HG03558 (cell line): Measurements from ENCODE around the gene SLAMF8.

Experiments
- ATAC-seq: cut with Tn5 transposase; IDR thresholded peaks from one replicate; pipeline ENCODE4 v1.9.1; 2021; ENCODE audit warnings: moderate number of reproducible peaks; ENCODE audit not compliant: unreplicated experiment; ENCODE audit errors: extremely low read depth

Gene SLAMF8

GRCh38 chr1:159817276-159818041, 9.2 kb upstream of the SLAMF8 start:
- no peak for ATAC-seq

DNA sequence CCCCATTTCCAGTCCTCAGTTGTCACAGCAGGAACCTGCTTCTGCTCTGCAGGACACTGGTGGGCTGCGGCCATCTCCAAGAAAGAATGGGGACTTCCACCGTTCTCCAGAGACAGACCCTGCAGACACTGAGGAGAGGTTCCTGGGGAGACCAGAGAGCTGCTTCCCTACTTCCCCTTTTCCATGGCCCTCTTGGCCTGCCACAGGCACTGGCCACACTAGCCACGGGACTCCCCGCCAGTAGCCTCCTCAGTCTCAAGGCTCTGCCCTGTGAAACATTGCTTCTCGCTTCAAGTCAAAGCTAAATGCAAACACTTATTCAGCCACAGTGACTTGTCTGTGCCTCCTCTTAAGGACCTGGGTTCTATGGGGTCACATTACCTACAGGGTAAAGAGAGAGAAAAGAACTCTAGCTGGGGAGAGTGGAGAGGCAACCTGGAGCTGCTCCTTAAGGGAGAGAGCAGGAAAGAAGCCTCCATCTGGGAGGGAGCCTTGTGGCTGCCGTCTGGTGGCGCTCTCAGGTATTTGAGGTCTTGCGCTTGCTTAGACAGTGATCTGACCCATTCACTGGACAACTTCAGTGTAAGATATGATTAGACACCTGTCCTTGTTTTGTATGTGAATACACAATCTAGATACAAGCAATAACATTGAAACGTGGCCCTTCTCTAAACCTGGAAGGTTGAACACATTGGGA, 5.4 kb upstream of the SLAMF8 start:
- ATAC-seq, result no peak

- ATAC-seq, result no peak
Observed at GRCh38 chr1:159823406-159823805, 3.3 kb upstream of the SLAMF8 start.

GRCh38 chr1:159825564-159825963, 1.1 kb upstream of the SLAMF8 start:
- no peak for ATAC-seq

DNA sequence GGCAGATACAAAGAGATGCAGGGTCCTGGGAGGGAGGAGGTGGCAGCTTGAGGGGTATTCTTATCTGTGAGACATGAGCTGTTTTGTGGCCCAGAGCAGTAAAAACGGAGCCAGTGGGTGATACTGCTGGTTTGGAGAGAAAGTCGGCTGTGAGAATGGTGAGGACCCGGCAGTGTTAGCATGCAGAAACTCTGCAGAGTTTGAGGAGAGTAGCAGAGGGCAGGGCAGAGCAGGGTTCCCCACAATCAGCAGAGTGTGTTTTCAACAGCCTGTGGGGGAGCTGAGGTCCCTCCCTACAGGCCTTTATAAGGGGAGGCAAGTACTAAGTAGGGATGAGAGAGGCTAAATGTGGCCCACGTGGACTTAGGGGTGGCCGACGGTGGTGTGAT, 423 bp downstream of the SLAMF8 start:
- no peak for ATAC-seq

- no peak for ATAC-seq
Observed at GRCh38 chr1:159827549-159827948, 876 bp downstream of the SLAMF8 start.

- ATAC-seq, result no peak
Observed at GRCh38 chr1:159828176-159828575, 1.5 kb downstream of the SLAMF8 start.

GRCh38 chr1:159828581-159829272, 2.1 kb downstream of the SLAMF8 start:
- no peak for ATAC-seq

DNA sequence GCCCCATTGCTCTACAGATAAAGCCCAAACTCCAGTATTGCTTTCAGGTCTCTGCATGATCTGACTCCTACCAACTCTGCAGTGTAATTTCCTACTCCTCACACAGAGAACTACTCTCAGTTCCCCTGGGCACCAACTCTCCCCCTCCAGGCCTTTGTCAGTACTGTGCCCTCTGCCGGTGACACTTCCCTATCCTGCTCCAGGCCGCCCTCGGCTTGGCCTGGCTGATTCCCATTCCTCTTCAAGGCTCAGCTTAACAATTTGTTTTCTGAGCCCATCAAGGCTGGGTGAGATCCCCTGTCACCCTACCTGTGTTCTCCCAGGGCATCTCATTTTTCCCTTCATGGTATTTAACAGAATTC, 2.6 kb downstream of the SLAMF8 start:
- no peak for ATAC-seq

GRCh38 chr1:159829822-159830465, 3.3 kb downstream of the SLAMF8 start:
- no peak for ATAC-seq

DNA sequence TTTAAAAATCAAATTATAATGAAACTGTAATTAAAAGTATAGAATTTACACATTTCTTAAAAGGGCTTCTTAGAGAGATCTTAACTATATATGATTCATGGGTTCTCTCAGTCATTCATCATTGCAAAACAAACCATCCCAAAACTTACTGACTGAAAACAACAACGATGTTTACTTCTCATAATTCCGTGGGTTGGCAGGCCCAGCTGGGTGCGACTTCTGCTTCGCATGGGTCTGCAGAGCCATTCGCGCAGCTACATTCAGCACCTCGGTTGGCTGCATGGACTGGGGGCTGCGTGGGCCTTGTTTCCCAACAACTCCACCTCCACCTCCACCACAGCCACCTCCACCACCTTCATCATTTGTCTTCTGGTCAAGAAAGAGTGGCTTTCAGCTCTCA, 4.0 kb downstream of the SLAMF8 start:
- ATAC-seq, result no peak

DNA sequence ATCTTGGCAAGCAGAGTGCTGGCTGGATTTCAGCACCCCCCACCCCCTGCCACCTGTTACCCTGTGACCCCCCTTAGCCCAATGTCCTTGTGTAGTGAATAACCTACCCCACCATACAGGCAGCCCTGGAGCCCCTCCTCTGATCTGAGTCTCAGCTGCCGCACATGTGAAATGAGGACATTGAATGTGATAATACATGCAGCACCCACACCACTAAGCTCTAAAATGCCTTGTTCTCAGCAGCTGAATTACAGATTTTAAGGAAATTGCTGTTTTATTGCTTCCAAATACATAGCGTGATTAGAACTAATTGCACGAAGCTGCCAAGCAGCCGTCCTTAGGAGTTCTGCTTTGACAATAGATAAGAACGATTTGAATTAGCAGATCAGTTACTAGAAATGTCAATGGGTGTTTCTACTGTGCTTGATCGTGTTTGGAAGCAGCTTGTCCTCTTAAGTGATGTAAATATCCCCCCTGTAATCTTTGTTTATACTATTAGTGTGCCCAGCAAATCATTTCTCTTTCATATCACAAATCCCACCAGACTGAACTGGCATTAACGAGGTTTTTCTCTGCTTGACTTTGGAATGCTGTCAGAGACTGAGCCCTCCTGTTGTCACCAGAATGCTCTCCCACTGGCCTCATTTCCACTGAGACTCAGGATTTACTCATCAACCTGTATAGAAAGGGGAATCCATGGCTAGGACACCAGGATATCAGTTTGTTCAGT, 4.9 kb downstream of the SLAMF8 start:
- ATAC-seq, result no peak

DNA sequence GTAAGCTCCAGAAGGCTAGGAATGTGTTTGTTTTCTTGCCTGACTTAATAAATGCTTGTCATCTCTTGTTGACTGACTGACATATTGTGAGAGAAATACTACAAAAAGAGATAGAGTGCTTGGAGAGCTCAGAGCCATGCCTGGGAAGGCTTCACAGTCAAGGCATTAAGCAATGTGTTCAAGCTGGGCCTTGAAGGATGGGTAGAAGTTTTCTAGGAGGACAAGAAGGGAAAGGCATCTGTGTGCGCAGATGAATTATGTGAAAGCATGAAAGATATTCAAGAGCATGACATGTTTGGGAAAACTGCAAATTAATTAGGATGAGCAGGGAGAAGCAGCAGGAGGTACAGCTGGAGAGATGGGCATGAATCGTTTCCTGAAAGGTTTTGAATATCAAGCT, 5.6 kb downstream of the SLAMF8 start:
- no peak for ATAC-seq

DNA sequence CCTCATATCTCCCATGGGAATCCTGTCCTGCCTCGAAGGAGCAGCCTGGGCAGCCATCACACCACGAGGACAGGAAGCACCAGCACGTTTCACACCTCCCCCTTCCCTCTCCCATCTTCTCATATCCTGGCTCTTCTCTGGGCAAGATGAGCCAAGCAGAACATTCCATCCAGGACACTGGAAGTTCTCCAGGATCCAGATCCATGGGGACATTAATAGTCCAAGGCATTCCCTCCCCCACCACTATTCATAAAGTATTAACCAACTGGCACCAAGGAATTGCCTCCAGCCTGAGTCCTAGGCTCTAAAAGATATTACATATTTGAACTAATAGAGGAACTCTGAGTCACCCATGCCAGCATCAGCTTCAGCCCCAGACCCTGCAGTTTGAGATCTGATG, 8.7 kb downstream of the SLAMF8 start:
- ATAC-seq, result no peak

GRCh38 chr1:159835862-159836525, 9.3 kb downstream of the SLAMF8 start:
- ATAC-seq, result no peak

GRCh38 chr1:159838715-159839114, 12.0 kb downstream of the SLAMF8 start:
- no peak for ATAC-seq

DNA sequence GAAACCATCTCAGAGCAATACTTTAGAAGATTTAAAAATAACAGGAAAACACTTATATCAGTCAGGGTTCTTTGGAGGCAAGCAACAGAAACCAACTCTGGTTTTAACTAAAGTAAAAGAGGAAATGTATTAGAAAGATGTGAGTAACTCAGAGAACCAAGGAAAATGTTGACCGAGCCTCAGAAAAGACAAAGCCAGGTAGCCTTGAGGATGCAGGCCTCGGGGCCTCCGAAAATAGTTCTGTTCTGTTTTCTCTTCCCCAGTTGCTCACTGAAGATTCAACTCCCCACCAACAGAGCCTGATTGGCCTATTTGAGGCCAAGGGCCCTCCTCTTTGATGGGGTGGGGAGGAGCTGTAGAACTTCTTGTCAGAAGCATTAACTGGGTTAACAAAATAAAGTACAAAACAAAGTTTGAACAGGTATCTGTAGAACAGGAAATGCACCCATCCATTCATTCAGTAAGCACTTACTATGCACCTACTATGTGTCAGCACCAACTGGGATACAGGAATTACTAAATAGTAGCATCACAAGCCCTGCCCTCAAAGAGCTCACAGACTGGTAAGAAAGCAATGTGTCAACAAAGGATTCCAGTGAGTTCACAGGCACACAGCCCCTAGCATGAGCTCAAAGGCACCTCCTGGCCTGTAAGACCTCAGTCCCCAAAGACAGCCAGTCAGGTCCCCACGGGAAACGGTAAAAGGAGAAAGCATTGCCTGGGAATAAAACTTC, 12.6 kb downstream of the SLAMF8 start:
- peak; percentile 44 for ATAC-seq

DNA sequence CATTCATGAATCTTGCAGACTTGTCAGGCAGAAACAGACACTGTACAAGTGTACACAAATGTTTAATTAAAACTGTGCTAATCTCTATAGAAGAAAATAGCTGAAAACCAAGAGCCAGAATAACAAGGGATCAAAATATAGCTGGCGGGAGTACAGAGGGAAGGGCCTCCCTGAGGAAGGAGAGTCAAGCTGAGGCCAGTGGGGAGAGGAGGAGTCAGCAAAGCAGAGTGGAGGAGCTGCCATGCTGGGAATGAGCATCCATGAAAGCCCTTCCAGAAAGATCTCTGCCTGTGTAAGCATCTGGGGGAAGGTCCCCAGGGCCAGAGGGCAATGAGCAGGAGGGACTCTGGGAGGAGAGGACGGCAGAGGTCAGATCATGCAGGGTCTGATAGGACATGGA, 15.1 kb downstream of the SLAMF8 start:
- ATAC-seq, result no peak

DNA sequence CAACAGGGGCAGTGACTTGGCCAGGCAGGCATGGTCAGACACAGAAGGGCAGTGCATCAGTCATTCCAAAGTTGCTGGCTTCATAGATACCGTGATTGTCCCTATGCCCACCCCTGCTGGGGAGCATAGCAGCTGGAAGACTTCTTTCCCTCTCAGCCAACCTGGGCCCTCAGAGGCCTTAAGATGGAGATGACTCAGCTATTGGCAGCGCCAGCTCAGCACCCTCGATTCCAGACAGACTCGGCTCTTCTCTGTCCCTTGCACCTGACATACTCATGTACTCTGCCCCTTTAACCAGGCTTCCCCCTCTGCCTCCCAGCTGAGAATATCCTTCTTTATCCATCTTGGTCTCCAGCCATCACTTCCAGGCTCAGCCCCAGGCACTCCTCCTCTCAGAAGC, 16.8 kb downstream of the SLAMF8 start:
- no peak for ATAC-seq
